Activated CD8-positive, alpha-beta memory T cell treated with anti-CD3 and anti-CD28 coated beads, Interleukin-2, amount 50 U/mL, for 1 hour (primary cell): ENCODE results near the gene SEPTIN1.
"Not testable (repeated sequence)": the region's sequence is repeated elsewhere in the genome, so short reads cannot be mapped to it uniquely, and the experiment has no call there.

ENCODE experiments used
- DNase-seq: peaks from one replicate; pipeline ENCODE4 v3.0.0-alpha.2; 2020; ENCODE audit errors: extremely low read depth

Gene SEPTIN1

GRCh38 chr16:30341971-30342370 lies 40.4 kb downstream of the SEPTIN1 start:
- DNase-seq: not testable (repeated sequence)

DNA sequence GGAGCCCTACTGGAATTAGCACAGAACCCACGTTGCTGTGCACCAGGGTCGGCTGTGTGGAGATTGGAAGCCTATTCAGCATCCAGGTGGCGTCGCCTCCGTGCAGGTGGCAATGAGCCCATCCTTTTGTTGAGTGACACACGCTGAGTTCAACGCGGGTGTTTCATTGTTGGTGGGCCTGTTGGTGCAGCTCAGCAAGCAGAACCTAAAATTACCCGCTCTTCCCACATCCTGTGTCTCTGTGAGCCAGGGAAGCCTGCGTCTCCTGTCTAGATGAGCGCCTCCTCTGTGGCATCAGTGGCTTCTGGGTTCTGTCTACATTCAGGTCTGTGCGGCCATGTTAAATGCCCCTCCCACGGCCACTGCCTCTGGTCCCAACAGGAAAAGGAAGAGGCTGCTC lies 41.7 kb downstream of the SEPTIN1 start:
- no peak for DNase-seq

DNA sequence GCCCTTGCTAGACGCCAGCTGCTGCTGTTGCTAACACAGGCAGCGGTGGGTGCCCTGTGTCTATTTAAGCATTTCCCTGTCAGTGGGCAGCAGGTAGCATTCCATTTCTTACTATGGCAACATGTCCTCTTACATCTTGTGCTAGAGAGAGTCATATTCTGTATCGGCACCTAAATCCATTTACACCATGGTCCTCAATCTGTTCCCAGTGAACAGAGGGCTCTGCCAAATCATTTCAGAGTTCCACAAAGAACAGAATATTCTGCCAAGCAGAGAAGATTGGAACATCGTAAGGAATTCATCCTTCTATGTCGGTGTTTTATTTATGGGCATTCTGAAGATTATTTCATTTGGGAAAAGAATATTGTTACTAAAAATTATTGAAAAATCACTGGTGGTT lies 43.6 kb downstream of the SEPTIN1 start:
- DNase-seq: not testable (repeated sequence)

- DNase-seq: not testable (repeated sequence)
These were observed 44.4 kb downstream of the SEPTIN1 start for GRCh38 chr16:30337964-30338357.

- DNase-seq: no peak
These were observed 46.5 kb downstream of the SEPTIN1 start for GRCh38 chr16:30335598-30336474.

- peak; percentile 31 for DNase-seq
These were observed 47.2 kb downstream of the SEPTIN1 start for GRCh38 chr16:30335028-30335597.

DNA sequence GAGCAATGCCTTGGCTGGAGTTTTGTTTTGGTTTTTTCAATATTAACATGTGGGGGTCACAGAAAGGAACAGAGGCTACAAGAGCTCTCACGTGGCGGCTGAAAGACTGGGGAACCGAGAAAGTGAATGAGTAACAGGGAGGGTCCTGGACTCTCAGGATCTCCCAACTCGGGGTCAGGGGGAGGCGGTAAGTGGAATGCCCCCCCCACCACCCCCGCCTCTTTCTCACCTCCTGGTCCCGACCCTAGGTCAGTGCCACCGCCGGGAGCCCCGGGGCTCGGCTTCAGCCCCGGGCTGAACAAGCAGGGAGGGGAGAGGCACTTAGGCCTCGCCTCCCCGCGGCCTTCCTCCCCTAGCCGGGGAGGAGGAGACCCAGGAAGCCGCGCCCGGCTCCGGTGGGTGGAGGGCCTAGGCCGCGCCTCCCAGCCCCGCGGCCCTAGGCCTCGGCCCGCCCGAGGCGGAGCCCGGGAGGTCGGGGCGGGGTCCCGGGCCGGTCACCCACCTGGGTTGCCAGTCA lies 47.8 kb downstream of the SEPTIN1 start:
- DNase-seq: peak; percentile 40
